ENCODE measurements around the gene C1orf167.

DNA sequence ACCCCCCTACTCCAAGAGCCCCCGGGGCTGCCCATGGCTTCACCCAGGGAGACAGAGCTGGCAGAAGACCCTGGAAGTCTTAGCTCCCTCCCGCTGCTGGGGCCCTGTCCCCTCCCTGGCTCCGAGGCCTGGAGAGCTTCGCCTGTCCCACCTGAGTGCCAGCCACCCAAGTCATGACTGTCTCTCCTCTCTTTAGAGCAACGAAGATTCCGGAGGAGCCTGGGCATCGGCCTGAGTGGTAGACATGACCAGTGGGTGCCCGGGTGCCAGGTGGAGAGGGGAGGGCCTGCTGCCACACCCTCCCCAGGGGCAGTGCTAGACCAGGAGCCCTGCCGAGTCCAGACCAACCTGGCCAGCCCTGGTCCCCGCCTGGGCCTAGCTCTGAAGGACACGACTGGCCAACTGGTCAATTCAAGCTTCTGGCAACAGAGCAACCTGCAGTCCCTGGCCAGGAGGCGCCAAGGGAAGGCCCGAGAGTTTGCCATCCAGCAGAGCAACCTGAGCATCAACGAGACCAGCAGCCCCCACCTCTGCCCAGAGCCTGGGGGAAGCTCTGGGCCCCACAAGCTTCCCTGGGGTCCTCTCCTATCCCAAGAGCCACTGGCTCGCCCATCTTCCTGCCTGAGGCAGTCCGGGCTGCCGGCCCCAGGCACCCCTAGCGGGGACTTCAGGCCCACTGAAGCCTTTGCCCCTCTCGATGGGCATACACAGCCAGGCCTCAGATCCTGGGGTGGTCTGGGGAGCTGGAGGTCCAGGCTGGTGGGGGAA lies 3.9 kb downstream of the C1orf167 start:
- TF ChIP-seq ZBTB40 (IDR thresholded peaks at IDR 0.05) = no peak
- no peak for TF ChIP-seq ZBTB40 (CRISPR knock-in tag; IDR thresholded peaks at IDR 0.05)
- TF ChIP-seq, protein P1, sequence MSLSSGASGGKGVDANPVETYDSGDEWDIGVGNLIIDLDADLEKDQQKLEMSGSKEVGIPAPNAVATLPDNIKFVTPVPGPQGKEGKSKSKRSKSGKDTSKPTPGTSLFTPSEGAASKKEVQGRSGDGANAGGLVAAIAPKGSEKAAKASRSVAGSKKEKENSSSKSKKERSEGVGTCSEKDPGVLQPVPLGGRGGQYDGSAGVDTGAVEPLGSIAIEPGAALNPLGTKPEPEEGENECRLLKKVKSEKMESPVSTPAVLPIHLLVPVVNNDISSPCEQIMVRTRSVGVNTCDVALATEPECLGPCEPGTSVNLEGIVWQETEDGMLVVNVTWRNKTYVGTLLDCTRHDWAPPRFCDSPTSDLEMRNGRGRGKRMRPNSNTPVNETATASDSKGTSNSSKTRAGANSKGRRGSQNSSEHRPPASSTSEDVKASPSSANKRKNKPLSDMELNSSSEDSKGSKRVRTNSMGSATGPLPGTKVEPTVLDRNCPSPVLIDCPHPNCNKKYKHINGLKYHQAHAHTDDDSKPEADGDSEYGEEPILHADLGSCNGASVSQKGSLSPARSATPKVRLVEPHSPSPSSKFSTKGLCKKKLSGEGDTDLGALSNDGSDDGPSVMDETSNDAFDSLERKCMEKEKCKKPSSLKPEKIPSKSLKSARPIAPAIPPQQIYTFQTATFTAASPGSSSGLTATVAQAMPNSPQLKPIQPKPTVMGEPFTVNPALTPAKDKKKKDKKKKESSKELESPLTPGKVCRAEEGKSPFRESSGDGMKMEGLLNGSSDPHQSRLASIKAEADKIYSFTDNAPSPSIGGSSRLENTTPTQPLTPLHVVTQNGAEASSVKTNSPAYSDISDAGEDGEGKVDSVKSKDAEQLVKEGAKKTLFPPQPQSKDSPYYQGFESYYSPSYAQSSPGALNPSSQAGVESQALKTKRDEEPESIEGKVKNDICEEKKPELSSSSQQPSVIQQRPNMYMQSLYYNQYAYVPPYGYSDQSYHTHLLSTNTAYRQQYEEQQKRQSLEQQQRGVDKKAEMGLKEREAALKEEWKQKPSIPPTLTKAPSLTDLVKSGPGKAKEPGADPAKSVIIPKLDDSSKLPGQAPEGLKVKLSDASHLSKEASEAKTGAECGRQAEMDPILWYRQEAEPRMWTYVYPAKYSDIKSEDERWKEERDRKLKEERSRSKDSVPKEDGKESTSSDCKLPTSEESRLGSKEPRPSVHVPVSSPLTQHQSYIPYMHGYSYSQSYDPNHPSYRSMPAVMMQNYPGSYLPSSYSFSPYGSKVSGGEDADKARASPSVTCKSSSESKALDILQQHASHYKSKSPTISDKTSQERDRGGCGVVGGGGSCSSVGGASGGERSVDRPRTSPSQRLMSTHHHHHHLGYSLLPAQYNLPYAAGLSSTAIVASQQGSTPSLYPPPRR (CRISPR knock-in tag; IDR thresholded peaks at IDR 0.05; ENCODE audit: borderline replicate concordance) = no peak
- TF ChIP-seq REST (IDR thresholded peaks at IDR 0.05; ENCODE audit: borderline replicate concordance in 1 of 2, low read depth in 1 of 2, low read length in 2 of 2) = no peak
- TF ChIP-seq ASH2L (IDR thresholded peaks at IDR 0.05; ENCODE audit: insufficient read length, low read depth, low read length) = no peak
- TF ChIP-seq, protein P2, sequence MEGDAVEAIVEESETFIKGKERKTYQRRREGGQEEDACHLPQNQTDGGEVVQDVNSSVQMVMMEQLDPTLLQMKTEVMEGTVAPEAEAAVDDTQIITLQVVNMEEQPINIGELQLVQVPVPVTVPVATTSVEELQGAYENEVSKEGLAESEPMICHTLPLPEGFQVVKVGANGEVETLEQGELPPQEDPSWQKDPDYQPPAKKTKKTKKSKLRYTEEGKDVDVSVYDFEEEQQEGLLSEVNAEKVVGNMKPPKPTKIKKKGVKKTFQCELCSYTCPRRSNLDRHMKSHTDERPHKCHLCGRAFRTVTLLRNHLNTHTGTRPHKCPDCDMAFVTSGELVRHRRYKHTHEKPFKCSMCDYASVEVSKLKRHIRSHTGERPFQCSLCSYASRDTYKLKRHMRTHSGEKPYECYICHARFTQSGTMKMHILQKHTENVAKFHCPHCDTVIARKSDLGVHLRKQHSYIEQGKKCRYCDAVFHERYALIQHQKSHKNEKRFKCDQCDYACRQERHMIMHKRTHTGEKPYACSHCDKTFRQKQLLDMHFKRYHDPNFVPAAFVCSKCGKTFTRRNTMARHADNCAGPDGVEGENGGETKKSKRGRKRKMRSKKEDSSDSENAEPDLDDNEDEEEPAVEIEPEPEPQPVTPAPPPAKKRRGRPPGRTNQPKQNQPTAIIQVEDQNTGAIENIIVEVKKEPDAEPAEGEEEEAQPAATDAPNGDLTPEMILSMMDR (CRISPR knock-in tag; IDR thresholded peaks at IDR 0.05) = no peak
- no peak for TF ChIP-seq ZNF121 (CRISPR knock-in tag; IDR thresholded peaks at IDR 0.05)

Measured in HepG2 (cell line).